CD14-positive monocyte (primary cell): Measurements from ENCODE around the gene SULF2. TPM values are rescaled to one million over a fixed set of nuclear protein-coding genes. Genes with fewer than 3 reads are reported as not detected.

Experiments
- DNase-seq, 3 donors: peaks; one replicate each; pipeline ENCODE4 v3.0.0-alpha.2; 2011 to 2022
- H2AFZ ChIP-seq: 2 replicates; pipeline ENCODE4 v1.6.0; 2012; ENCODE audit warnings: mild to moderate bottlenecking, low read depth, low read length, inconsistent platforms; ENCODE audit not compliant: insufficient read depth, poor library complexity, severe bottlenecking
- H3K27ac ChIP-seq, 2 donors: 1 replicate in 1 of 2; 2 replicates in 1 of 2; pipeline ENCODE4 v1.5.1; 2012 to 2013; ENCODE audit warnings: low read length in 2 of 2, control low read depth in 1 of 2, inconsistent platforms in 1 of 2, low read depth in 1 of 2, mild to moderate bottlenecking in 1 of 2
- H3K27me3 ChIP-seq, 2 donors: one replicate each; pipeline versions ENCODE4 v1.6.0 to v1.6.1; 2011 to 2013; ENCODE audit warnings: low read length in 2 of 2; ENCODE audit not compliant: control insufficient read depth in 2 of 2, insufficient read depth in 2 of 2
- H3K36me3 ChIP-seq, 2 donors: replicated peaks in 1 of 2; 1 replicate in 1 of 2; 2 replicates in 1 of 2; pipeline versions ENCODE4 v1.5.1 to v1.6.1; 2012 to 2013; ENCODE audit warnings: low read length in 2 of 2, control low read depth in 1 of 2, inconsistent platforms in 1 of 2, mild to moderate bottlenecking in 1 of 2; ENCODE audit not compliant: insufficient read depth in 2 of 2, control insufficient read depth in 1 of 2
- H3K4me1 ChIP-seq, 2 donors: 1 replicate in 1 of 2; 2 replicates in 1 of 2; pipeline versions ENCODE4 v1.5.1 to v1.6.1; 2012 to 2013; ENCODE audit warnings: low read length in 2 of 2, control low read depth in 1 of 2, inconsistent platforms in 1 of 2, mild to moderate bottlenecking in 1 of 2, moderate library complexity in 1 of 2; ENCODE audit not compliant: insufficient read depth in 2 of 2, control insufficient read depth in 1 of 2
- H3K4me2 ChIP-seq: replicated peaks from 2 replicates; pipeline ENCODE3; 2012; ENCODE audit warnings: low read length, moderate library complexity, mild to moderate bottlenecking; ENCODE audit not compliant: poor library complexity, severe bottlenecking; ENCODE audit errors: extremely low read depth
- H3K4me3 ChIP-seq, 3 experiments: fragments of 200-600 bp in 1 of 3; sonication (generic) in 1 of 3; replicated peaks in 1 of 3; 1 replicate in 2 of 3; 2 replicates in 1 of 3; pipeline ENCODE4 v1.5.1; 2011 to 2013; ENCODE audit warnings: low read length in 3 of 3, mild to moderate bottlenecking in 3 of 3, control low read depth in 2 of 3, low read depth in 2 of 3, inconsistent platforms in 1 of 3, moderate library complexity in 1 of 3
- H3K79me2 ChIP-seq: 2 replicates; pipeline ENCODE4 v1.6.0; 2012; ENCODE audit warnings: mild to moderate bottlenecking, control low read depth, inconsistent platforms, low read length, moderate library complexity; ENCODE audit not compliant: insufficient read depth
- H3K9ac ChIP-seq: 2 replicates; pipeline ENCODE4 v1.6.0; 2017; ENCODE audit warnings: low read length, mild to moderate bottlenecking; ENCODE audit not compliant: insufficient read depth, poor library complexity, severe bottlenecking
- H3K9me3 ChIP-seq, 2 donors: replicated peaks in 1 of 2; 1 replicate in 1 of 2; 2 replicates in 1 of 2; pipeline versions ENCODE4 v1.5.1 to v1.6.1; 2012 to 2013; ENCODE audit warnings: low read length in 2 of 2, control low read depth in 1 of 2; ENCODE audit not compliant: control insufficient read depth in 1 of 2, insufficient read depth in 1 of 2
- H4K20me1 ChIP-seq: 2 replicates; pipeline ENCODE4 v1.6.0; 2012; ENCODE audit warnings: mild to moderate bottlenecking, low read length, control low read depth, moderate library complexity; ENCODE audit not compliant: insufficient read depth
- H3K27ac Mint-ChIP-seq, 7 donors: one replicate each; pipeline ENCODE4 v1.8.0; 2020; ENCODE audit warnings: mild to moderate bottlenecking in 7 of 7, mixed read lengths in 7 of 7, moderate library complexity in 6 of 7, inconsistent platforms in 2 of 7
- H3K27me3 Mint-ChIP-seq, 3 donors: one replicate each; pipeline ENCODE4 v1.8.0; 2021 to 2022; ENCODE audit warnings: low read depth in 3 of 3, mild to moderate bottlenecking in 3 of 3, mixed read lengths in 3 of 3, moderate library complexity in 3 of 3, inconsistent platforms in 1 of 3
- H3K36me3 Mint-ChIP-seq, 2 donors: one replicate each; pipeline ENCODE4 v1.8.0; 2020; ENCODE audit warnings: mixed read lengths in 2 of 2, inconsistent platforms in 1 of 2, mild to moderate bottlenecking in 1 of 2
- H3K4me1 Mint-ChIP-seq: one replicate; pipeline ENCODE4 v1.8.0; 2020; ENCODE audit warnings: mild to moderate bottlenecking, mixed read lengths
- H3K4me3 Mint-ChIP-seq, 2 donors: one replicate each; pipeline ENCODE4 v1.8.0; 2020; ENCODE audit warnings: mild to moderate bottlenecking in 2 of 2, mixed read lengths in 2 of 2, moderate library complexity in 1 of 2
- H3K9me3 Mint-ChIP-seq, 7 donors: one replicate each; pipeline ENCODE4 v1.8.0; 2020 to 2022; ENCODE audit warnings: mixed read lengths in 7 of 7, mild to moderate bottlenecking in 6 of 7, moderate library complexity in 6 of 7, inconsistent platforms in 2 of 7
- CTCF ChIP-seq: fragments of 200-600 bp; IDR thresholded peaks from one replicate; pipeline ENCODE4 v1.8.0; 2022; ENCODE audit warnings: antibody characterized with exemption, mild to moderate bottlenecking
- WGBS: methylation state at CpG from one replicate; pipeline ENCODE4 v1.1.5; 2013; ENCODE audit warnings: missing lambda C conversion rate; ENCODE audit not compliant: insufficient coverage; 5-methylcytosine and 5-hydroxymethylcytosine counted together
- intact Hi-C, 2 donors: fragments of 100-400 bp; cut with micrococcal nuclease; formaldehyde crosslinking; loops; one replicate each; pipeline versions ENCODE4 v1.15.0 to v1.15.1; 2023
- polyA plus RNA-seq, 3 donors: library from polyadenylated mRNA; depleted of rRNA in 1 of 3; unstranded in 2 of 3; stranded (reverse) in 1 of 3; fragments of 300-500 nt in 2 of 3; fragments of >200 nt in 1 of 3; fragmentation: Illumina TruSeq in 2 of 3; gene quantifications; 1 replicate in 2 of 3; 2 replicates in 1 of 3; pipeline ENCODE4 v1.2.3, GENCODE V29; 2012 to 2021

SULF2 gene
- polyA plus RNA-seq, 3 donors, result 60.3 to 156 (median 75.5) TPM

- intact Hi-C loops, result loop anchor here in 1 of 2 donors (5.0 kb wide), 1 partner anchor 958 kb away; no protein-coding TSS in a partner anchor
- H3K4me3 Mint-ChIP-seq, result no peak overlapping the region
- peak; percentile 68 for TF ChIP-seq CTCF
- no peaks in the 10 kb centered on the region for H3K27me3 ChIP-seq
- H3K27ac Mint-ChIP-seq, result peak overlapping the region in 1 of 7 donors; percentile 37
- H3K4me1 ChIP-seq, result no peaks in the 10 kb centered on the region
- WGBS, result no CpG with 5 or more reads among the region's 2 CpGs
- no peak overlapping the region for H3K9ac ChIP-seq
- no peaks in the 10 kb centered on the region for H3K79me2 ChIP-seq
- no peak overlapping the region for H3K4me3 ChIP-seq
- H3K4me2 ChIP-seq, result no peak overlapping the region
- no peak for DNase-seq
- peaks cover 0 to 7% (median 3%) of the 10 kb centered on the region in 3 donors for H3K27me3 Mint-ChIP-seq
- H3K27ac ChIP-seq, result peak overlapping the region in 1 of 2 donors; percentile 48
- H3K36me3 ChIP-seq, result peaks cover 89 to 100% of the 10 kb centered on the region in 2 donors
- H3K9me3 Mint-ChIP-seq, result no peaks in the 10 kb centered on the region
- peaks cover 2% of the 10 kb centered on the region for H3K4me1 Mint-ChIP-seq
- H2AFZ ChIP-seq, result no peak overlapping the region
- no peaks in the 10 kb centered on the region for H3K9me3 ChIP-seq
- peaks cover 87 to 100% of the 10 kb centered on the region in 2 donors for H3K36me3 Mint-ChIP-seq
- peaks cover 99% of the 10 kb centered on the region for H4K20me1 ChIP-seq
Observed at GRCh38 chr20:47664068-47664437, 121.2 kb downstream of the SULF2 start.

GRCh38 chr20:47663354-47664067 lies 121.8 kb downstream of the SULF2 start:
- TF ChIP-seq CTCF, result peak; percentile 99
- Histone ChIP-seq H3K27ac (peak overlapping the region in 1 of 2 donors; percentile 48), H3K9ac (no peak overlapping the region), H3K9me3 (no peaks in the 10 kb centered on the region), H3K4me1 (no peaks in the 10 kb centered on the region), H3K4me3 (no peak overlapping the region), H3K27me3 (no peaks in the 10 kb centered on the region), H3K4me2 (no peak overlapping the region), H3K79me2 (no peaks in the 10 kb centered on the region), H3K36me3 (peaks cover 90 to 100% of the 10 kb centered on the region in 2 donors), H2AFZ (no peak overlapping the region), H4K20me1 (peaks cover 99% of the 10 kb centered on the region)
- H3K4me3 Mint-ChIP-seq, result no peak overlapping the region
- H3K4me1 Mint-ChIP-seq, result peaks cover 2% of the 10 kb centered on the region
- H3K36me3 Mint-ChIP-seq, result peaks cover 86 to 100% of the 10 kb centered on the region in 2 donors
- H3K9me3 Mint-ChIP-seq, result no peaks in the 10 kb centered on the region
- H3K27ac Mint-ChIP-seq, result peak overlapping the region in 2 of 7 donors; percentile 37 to 66
- DNase-seq, result peak; percentile 59 to 72 (median 67)
- H3K27me3 Mint-ChIP-seq, result peaks cover 0 to 3% (median 3%) of the 10 kb centered on the region in 3 donors
- WGBS, result 76% methylated on average over 16 of the region's 20 CpGs
- intact Hi-C loops, result loop anchor here (1.0 to 5.0 kb wide), 2 partner anchors 958 to 959 kb away; no protein-coding TSS in a partner anchor
